ENCODE results near the gene CSRNP2.
A peak's percentile ranks its signal among the peaks of the same experiment; 100 is the strongest.
"Not testable (repeated sequence)": the region's sequence is repeated elsewhere in the genome, so short reads cannot be mapped to it uniquely, and the experiment has no call there.

Gene CSRNP2

GRCh38 chr12:51027342-51027835, 56.0 kb downstream of the CSRNP2 start:
- no peak for DNase-seq (ENCODE audit: low read depth)

GRCh38 chr12:51025836-51026638, 57.4 kb downstream of the CSRNP2 start, which contains the start of gene SLC11A2:
TSS of gene SLC11A2 (minus strand) at chr12:51026384. CDS start at chr12:51010728, 15,656 bp downstream.
- peak; percentile 92 for DNase-seq (ENCODE audit: low read depth)

- DNase-seq (ENCODE audit: low read depth), result no peak
These were observed 58.0 kb downstream of the CSRNP2 start for GRCh38 chr12:51025338-51025835.

- DNase-seq (ENCODE audit: low read depth), result no peak
These were observed 59.6 kb downstream of the CSRNP2 start for GRCh38 chr12:51023625-51024382.

- DNase-seq (ENCODE audit: low read depth), result no peak
These were observed 61.7 kb downstream of the CSRNP2 start for GRCh38 chr12:51021694-51022093.

GRCh38 chr12:51020448-51021182, 62.8 kb downstream of the CSRNP2 start:
- DNase-seq (ENCODE audit: low read depth), result no peak

- DNase-seq (ENCODE audit: low read depth), result no peak
These were observed 63.5 kb downstream of the CSRNP2 start for GRCh38 chr12:51019927-51020326.

GRCh38 chr12:51018956-51019355, 64.4 kb downstream of the CSRNP2 start:
- no peak for DNase-seq (ENCODE audit: low read depth)

- DNase-seq (ENCODE audit: low read depth), result no peak
These were observed 65.9 kb downstream of the CSRNP2 start for GRCh38 chr12:51017452-51017851.

GRCh38 chr12:51014467-51014866, 68.9 kb downstream of the CSRNP2 start:
- DNase-seq (ENCODE audit: low read depth), result not testable (repeated sequence)

GRCh38 chr12:51013441-51013840, 70.0 kb downstream of the CSRNP2 start:
- DNase-seq (ENCODE audit: low read depth), result no peak

- DNase-seq (ENCODE audit: low read depth), result no peak
These were observed 70.7 kb downstream of the CSRNP2 start for GRCh38 chr12:51012570-51013236.

GRCh38 chr12:51011955-51012354, 71.4 kb downstream of the CSRNP2 start:
- no peak for DNase-seq (ENCODE audit: low read depth)

Measured in EH (cell line).